Measurements from ENCODE around the gene SUN1. TPM values are rescaled to one million over a fixed set of nuclear protein-coding genes. Genes with fewer than 3 reads are reported as not detected.

The SUN1 gene
- total and polyA plus RNA-seq, 2 experiments from 2014 or later: 63.3 to 145 TPM

DNA sequence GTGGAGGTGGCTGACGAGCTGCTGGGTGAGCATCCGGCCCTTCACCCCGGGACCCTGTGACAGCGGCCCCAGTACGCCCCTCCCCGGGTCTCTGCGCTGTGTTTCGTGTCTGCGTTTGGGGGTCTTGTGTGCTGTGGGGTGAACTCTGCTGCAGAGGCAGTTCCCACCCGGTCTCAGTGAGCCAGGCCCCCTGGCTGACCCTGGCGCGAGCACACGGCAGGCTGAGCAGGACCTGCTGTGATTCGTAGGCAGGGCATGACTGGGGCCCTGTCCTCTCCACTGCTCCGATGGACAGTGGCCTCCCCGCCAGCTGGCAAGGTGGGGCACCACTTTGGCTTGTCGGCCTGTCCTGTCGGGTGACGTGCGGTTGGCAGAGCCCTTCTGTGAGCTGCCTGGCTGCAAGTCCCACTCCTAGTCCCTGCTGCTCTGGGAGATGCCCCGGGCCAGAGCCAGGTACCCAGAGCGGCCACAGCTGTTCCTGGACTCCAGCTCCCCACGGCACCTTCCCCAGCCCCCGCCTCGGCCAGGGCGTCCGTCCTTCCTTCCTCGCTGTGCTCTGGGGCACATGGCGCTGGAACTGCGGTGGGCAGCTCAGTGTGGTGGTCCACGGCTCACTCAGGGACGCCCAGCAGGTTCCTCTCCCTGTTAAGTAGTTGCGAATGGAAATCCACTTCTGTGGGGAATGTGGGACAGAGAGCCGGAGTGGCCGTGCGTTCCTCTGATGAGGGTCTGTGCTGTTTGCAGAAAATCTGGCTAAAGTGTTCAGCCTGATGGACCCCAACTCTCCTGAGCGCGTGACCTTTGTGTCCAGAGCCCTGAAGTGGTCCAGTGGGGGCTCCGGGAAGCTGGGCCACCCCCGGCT lies 54.6 kb downstream of the SUN1 start:
- Mint-ChIP-seq H3K27me3 (ENCODE audit: insufficient read depth, low read depth, poor library complexity) (peaks cover 2% of the 10 kb centered on the region), H3K36me3 (ENCODE audit: low read depth) (peaks cover 39% of the 10 kb centered on the region), H3K27ac (0 out of 2 replicates have a peak overlapping the region, but pooled peaks have one; percentile 52), H3K4me1 (peaks cover 13% of the 10 kb centered on the region), H3K4me3 (no peak overlapping the region), H3K9me3 (no peaks in the 10 kb centered on the region)
- H3K79me2 ChIP-seq (replicated peaks; ENCODE audit: insufficient read depth): peaks cover 75% of the 10 kb centered on the region
- H3K27ac ChIP-seq (ENCODE audit: low read depth): 0 out of 2 replicates have a peak overlapping the region, but pooled peaks have one; percentile 32
- no peaks in the 10 kb centered on the region for H3K9me2 ChIP-seq (ENCODE audit: insufficient read depth)
- DNase-seq (ENCODE audit: low spot score): no peak
- no peaks in the 10 kb centered on the region for H3K27me3 ChIP-seq (ENCODE audit: insufficient read depth)
- no peak for TF ChIP-seq EZH2phosphoT487 (IDR thresholded peaks at IDR 0.05; ENCODE audit: unreplicated experiment)
- TF ChIP-seq ZNF114 (CRISPR knock-in tag; IDR thresholded peaks at IDR 0.05): no peak
- TF ChIP-seq ZNF331 (CRISPR knock-in tag; IDR thresholded peaks at IDR 0.05; ENCODE audit: low read depth): no peak
- TF ChIP-seq, protein P1, sequence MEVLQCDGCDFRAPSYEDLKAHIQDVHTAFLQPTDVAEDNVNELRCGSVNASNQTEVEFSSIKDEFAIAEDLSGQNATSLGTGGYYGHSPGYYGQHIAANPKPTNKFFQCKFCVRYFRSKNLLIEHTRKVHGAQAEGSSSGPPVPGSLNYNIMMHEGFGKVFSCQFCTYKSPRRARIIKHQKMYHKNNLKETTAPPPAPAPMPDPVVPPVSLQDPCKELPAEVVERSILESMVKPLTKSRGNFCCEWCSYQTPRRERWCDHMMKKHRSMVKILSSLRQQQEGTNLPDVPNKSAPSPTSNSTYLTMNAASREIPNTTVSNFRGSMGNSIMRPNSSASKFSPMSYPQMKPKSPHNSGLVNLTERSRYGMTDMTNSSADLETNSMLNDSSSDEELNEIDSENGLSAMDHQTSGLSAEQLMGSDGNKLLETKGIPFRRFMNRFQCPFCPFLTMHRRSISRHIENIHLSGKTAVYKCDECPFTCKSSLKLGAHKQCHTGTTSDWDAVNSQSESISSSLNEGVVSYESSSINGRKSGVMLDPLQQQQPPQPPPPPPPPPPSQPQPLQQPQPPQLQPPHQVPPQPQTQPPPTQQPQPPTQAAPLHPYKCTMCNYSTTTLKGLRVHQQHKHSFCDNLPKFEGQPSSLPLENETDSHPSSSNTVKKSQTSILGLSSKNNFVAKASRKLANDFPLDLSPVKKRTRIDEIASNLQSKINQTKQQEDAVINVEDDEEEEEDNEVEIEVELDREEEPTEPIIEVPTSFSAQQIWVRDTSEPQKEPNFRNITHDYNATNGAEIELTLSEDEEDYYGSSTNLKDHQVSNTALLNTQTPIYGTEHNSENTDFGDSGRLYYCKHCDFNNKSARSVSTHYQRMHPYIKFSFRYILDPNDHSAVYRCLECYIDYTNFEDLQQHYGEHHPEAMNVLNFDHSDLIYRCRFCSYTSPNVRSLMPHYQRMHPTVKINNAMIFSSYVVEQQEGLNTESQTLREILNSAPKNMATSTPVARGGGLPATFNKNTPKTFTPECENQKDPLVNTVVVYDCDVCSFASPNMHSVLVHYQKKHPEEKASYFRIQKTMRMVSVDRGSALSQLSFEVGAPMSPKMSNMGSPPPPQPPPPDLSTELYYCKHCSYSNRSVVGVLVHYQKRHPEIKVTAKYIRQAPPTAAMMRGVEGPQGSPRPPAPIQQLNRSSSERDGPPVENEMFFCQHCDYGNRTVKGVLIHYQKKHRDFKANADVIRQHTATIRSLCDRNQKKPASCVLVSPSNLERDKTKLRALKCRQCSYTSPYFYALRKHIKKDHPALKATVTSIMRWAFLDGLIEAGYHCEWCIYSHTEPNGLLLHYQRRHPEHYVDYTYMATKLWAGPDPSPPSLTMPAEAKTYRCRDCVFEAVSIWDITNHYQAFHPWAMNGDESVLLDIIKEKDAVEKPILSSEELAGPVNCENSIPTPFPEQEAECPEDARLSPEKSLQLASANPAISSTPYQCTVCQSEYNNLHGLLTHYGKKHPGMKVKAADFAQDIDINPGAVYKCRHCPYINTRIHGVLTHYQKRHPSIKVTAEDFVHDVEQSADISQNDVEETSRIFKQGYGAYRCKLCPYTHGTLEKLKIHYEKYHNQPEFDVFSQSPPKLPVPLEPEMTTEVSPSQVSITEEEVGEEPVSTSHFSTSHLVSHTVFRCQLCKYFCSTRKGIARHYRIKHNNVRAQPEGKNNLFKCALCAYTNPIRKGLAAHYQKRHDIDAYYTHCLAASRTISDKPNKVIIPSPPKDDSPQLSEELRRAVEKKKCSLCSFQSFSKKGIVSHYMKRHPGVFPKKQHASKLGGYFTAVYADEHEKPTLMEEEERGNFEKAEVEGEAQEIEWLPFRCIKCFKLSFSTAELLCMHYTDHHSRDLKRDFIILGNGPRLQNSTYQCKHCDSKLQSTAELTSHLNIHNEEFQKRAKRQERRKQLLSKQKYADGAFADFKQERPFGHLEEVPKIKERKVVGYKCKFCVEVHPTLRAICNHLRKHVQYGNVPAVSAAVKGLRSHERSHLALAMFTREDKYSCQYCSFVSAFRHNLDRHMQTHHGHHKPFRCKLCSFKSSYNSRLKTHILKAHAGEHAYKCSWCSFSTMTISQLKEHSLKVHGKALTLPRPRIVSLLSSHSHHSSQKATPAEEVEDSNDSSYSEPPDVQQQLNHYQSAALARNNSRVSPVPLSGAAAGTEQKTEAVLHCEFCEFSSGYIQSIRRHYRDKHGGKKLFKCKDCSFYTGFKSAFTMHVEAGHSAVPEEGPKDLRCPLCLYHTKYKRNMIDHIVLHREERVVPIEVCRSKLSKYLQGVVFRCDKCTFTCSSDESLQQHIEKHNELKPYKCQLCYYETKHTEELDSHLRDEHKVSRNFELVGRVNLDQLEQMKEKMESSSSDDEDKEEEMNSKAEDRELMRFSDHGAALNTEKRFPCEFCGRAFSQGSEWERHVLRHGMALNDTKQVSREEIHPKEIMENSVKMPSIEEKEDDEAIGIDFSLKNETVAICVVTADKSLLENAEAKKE (CRISPR knock-in tag; IDR thresholded peaks at IDR 0.05): no peak
- TF ChIP-seq CREB1 (CRISPR knock-in tag; IDR thresholded peaks at IDR 0.05; ENCODE audit: low read depth): no peak
- TF ChIP-seq, protein P2, sequence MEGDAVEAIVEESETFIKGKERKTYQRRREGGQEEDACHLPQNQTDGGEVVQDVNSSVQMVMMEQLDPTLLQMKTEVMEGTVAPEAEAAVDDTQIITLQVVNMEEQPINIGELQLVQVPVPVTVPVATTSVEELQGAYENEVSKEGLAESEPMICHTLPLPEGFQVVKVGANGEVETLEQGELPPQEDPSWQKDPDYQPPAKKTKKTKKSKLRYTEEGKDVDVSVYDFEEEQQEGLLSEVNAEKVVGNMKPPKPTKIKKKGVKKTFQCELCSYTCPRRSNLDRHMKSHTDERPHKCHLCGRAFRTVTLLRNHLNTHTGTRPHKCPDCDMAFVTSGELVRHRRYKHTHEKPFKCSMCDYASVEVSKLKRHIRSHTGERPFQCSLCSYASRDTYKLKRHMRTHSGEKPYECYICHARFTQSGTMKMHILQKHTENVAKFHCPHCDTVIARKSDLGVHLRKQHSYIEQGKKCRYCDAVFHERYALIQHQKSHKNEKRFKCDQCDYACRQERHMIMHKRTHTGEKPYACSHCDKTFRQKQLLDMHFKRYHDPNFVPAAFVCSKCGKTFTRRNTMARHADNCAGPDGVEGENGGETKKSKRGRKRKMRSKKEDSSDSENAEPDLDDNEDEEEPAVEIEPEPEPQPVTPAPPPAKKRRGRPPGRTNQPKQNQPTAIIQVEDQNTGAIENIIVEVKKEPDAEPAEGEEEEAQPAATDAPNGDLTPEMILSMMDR (conservative IDR thresholded peaks at IDR 0.05; ENCODE audit: low read depth in 2 of 2): no peak
- no peak for TF ChIP-seq POLR2AphosphoS5 (IDR thresholded peaks at IDR 0.05; ENCODE audit: low read depth)
- TF ChIP-seq NANOG (IDR thresholded peaks at IDR 0.05; ENCODE audit: borderline replicate concordance): no peak
- no peak for TF ChIP-seq STAT1 (IDR thresholded peaks at IDR 0.05; ENCODE audit: unreplicated experiment)
- no peak for TF ChIP-seq EZH2 (IDR thresholded peaks at IDR 0.05; ENCODE audit: low read depth, unreplicated experiment)
- no peak for TF ChIP-seq JUNB (IDR thresholded peaks at IDR 0.05; ENCODE audit: unreplicated experiment)
- TF ChIP-seq, protein P3, sequence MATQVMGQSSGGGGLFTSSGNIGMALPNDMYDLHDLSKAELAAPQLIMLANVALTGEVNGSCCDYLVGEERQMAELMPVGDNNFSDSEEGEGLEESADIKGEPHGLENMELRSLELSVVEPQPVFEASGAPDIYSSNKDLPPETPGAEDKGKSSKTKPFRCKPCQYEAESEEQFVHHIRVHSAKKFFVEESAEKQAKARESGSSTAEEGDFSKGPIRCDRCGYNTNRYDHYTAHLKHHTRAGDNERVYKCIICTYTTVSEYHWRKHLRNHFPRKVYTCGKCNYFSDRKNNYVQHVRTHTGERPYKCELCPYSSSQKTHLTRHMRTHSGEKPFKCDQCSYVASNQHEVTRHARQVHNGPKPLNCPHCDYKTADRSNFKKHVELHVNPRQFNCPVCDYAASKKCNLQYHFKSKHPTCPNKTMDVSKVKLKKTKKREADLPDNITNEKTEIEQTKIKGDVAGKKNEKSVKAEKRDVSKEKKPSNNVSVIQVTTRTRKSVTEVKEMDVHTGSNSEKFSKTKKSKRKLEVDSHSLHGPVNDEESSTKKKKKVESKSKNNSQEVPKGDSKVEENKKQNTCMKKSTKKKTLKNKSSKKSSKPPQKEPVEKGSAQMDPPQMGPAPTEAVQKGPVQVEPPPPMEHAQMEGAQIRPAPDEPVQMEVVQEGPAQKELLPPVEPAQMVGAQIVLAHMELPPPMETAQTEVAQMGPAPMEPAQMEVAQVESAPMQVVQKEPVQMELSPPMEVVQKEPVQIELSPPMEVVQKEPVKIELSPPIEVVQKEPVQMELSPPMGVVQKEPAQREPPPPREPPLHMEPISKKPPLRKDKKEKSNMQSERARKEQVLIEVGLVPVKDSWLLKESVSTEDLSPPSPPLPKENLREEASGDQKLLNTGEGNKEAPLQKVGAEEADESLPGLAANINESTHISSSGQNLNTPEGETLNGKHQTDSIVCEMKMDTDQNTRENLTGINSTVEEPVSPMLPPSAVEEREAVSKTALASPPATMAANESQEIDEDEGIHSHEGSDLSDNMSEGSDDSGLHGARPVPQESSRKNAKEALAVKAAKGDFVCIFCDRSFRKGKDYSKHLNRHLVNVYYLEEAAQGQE (IDR thresholded peaks at IDR 0.05; ENCODE audit: unreplicated experiment): no peak
- TF ChIP-seq, protein P4, sequence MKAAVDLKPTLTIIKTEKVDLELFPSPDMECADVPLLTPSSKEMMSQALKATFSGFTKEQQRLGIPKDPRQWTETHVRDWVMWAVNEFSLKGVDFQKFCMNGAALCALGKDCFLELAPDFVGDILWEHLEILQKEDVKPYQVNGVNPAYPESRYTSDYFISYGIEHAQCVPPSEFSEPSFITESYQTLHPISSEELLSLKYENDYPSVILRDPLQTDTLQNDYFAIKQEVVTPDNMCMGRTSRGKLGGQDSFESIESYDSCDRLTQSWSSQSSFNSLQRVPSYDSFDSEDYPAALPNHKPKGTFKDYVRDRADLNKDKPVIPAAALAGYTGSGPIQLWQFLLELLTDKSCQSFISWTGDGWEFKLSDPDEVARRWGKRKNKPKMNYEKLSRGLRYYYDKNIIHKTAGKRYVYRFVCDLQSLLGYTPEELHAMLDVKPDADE (IDR thresholded peaks at IDR 0.05): no peak
- H3K4me2 ChIP-seq: no peak overlapping the region
- no peaks in the 10 kb centered on the region; the same call in 1 of the 2 replicates for H3K4me1 ChIP-seq (ENCODE audit: insufficient read depth)
- ATAC-seq: no peak
- H3F3A ChIP-seq (replicated peaks; ENCODE audit: low read depth): no peaks in the 10 kb centered on the region
- H3K36me3 ChIP-seq (ENCODE audit: insufficient read depth): 0 out of 2 replicates have a peak, but pooled peaks cover 6% of the 10 kb centered on the region
- H3K4me3 ChIP-seq: no peak overlapping the region
- peaks cover 22% of the 10 kb centered on the region for H4K20me1 ChIP-seq (replicated peaks; ENCODE audit: insufficient read depth)
- no peak overlapping the region for H2AFZ ChIP-seq

Data from GM23338 (cell line).